GM18502 (cell line): ENCODE results near the gene CD180.

Source experiments
- ATAC-seq: cut with Tn5 transposase; IDR thresholded peaks from one replicate; pipeline ENCODE4 v1.9.1; 2021; ENCODE audit warnings: mild to moderate bottlenecking; ENCODE audit not compliant: unreplicated experiment, poor library complexity

Gene CD180

DNA sequence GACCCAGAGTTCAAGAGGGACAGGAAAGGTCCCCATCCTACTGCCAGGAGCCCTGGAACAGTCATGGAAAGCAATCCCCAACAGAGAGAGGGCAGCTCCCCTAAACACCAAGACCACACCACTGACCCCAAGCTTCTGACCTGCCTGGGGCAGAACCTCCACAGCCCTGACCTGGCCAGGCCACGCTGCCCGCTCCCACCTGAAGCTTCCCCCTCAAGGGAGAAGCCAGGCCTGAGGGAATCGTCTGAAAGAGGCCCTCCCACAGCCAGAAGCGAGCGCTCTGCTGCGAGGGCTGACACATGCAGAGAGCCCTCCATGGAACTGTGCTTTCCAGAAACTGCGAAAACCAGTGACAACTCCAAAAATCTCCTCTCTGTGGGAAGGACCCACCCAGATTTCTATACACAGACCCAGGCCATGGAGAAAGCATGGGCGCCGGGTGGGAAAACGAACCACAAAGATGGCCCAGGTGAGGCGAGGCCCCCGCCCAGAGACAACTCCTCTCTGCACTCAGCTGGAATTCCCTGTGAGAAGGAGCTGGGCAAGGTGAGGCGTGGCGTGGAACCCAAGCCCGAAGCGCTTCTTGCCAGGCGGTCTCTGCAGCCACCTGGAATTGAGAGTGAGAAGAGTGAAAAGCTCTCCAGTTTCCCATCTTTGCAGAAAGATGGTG is 31.6 kb downstream of the CD180 start:
- no peak for ATAC-seq

- ATAC-seq = no peak
Measured at GRCh38 chr5:67163863-67164595, 32.6 kb downstream of the CD180 start.

- no peak for ATAC-seq
Measured at GRCh38 chr5:67163231-67163756, 33.3 kb downstream of the CD180 start.

GRCh38 chr5:67161767-67162166 is 34.8 kb downstream of the CD180 start:
- ATAC-seq = no peak

- ATAC-seq = no peak
Measured at GRCh38 chr5:67160985-67161384, 35.6 kb downstream of the CD180 start.

- no peak for ATAC-seq
Measured at GRCh38 chr5:67160272-67160671, 36.3 kb downstream of the CD180 start.

GRCh38 chr5:67156976-67157583 is 39.5 kb downstream of the CD180 start:
- no peak for ATAC-seq

GRCh38 chr5:67154556-67155206 is 41.9 kb downstream of the CD180 start:
- ATAC-seq = no peak

DNA sequence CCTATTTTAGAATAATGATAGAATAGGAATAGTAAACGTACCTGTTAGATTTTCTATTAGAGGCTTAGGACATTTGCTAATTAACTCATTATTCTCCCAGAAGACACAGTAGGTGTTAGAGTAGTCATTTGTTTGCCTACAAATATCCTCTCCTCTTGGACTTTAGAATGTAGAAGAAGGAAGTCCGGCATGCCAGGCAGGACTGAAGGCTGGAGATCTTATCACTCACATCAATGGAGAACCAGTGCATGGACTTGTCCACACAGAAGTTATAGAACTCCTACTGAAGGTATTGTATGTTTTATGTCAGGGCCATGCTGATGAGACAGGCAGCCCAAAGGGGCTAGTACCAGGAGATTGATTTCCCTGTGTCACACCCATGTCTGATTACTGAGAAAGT is 43.3 kb downstream of the CD180 start:
- no peak for ATAC-seq

DNA sequence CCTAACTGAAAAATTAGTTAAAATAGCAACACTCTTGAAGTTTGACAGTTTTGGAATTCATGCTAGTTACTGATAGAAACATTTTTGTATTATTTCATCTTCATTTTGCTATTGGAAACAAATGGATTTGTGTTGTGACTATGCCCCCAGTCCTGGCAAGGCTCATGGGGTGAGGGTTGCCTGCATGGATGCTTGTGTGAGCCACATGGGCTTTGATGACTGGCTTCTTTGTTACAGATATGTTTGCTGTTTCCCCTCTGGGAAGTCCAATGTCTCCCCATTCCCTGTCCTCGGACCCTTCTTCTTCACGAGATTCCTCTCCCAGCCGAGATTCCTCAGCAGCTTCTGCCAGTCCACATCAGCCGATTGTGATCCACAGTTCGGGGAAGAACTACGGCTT is 44.2 kb downstream of the CD180 start:
- ATAC-seq = no peak

DNA sequence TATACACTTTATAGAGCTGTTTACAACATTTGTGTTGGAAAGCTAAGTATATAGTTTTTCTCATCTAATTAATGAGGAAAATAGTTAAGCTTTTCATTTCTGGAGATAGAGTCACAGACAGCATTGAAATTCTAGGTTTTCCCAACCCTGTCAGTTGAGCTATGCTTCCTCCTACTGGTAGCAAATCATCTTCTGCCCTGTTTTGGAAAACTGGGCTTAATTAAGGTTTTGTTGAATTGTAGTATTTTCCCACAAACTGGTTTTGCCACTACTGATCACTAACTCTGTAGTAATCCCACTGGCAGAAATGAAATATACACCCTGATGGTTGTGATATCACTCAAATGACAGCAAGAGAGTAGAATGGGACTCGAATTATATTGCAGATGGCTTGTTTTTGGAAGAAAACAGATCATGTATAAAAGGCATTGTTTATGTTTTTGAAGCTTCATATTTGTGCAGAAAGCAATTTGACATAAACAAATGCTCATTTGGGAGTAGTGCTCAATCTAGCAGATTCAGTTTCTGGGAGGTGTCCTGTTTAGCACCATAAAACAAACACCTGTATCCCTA is 46.6 kb downstream of the CD180 start:
- no peak for ATAC-seq

GRCh38 chr5:67149057-67149950 is 47.3 kb downstream of the CD180 start:
- ATAC-seq = no peak

DNA sequence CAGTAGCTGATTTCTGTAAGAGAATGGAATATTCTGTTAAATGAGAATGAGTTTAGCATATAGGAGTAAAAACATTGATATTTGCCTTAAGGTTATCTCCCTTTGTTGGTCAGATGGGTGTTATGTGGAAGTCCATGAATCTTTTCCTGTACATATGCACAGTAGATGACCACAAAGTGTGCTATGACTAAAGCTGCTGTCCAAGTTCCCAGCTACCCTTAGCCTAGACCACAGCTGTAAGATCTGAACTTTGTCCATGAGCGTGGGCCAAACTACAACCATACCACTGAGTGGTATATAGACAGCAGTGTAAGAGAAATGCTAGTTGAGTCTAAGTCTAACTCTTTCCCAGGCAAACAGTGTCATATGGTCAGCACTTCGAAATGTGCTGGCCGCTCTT is 48.8 kb downstream of the CD180 start:
- no peak for ATAC-seq

DNA sequence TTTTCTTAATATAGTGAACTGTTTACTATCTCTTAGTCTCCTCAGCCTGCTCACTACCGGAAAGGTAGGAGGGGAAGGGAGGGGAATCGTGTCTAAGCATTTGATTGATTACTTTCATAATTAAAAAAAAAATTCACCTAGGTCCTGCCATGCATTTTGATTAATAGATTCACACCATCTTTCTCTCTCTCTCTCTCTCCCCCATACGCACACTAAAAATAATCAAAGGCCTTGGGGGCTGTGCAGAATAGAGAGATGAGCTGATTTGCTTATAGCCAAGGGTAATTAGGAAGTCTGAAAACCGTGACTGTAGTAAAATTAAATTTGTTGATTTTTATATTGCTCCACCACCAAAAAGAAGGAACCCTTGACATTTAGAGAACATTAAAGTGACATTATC is 49.6 kb downstream of the CD180 start:
- ATAC-seq = no peak

DNA sequence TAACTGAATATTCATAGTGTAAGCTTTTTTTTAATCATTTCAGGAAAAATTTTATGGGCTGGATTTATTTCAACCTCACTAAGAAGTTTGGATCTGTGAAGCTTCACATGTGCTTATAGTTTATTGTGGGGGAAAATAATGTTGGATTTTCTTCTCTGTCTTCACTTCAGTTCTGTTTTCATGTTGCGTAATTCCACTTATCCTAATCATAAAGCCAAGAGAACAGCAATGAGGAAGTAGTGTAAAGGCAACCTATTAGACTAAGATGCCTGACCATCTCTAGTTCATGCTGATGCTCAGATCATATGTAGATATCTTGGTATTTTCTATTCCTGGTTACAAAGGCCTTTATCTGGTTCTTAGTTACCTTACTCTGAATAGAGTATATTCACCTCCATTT is 50.0 kb downstream of the CD180 start:
- no peak for ATAC-seq

DNA sequence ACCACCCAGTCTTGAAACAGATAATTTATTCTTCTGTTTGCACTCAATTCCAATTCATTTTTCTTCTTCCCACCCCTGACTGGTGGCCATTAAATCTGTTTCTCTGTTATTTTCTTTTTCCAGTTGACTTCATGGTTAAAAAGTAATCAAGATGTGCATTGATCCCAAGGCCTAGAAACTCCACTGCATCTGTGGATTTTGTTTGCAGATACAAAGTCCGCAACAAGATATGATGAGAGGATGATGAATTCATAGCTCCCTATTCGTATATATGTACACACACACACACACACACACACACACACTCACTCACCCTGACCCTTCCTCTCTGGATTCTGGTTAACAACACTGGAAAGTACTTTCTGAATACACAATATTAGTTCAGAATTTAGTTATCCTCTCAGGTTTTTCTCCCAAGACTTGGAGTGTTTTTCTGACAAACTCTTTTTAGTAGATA is 52.4 kb downstream of the CD180 start:
- ATAC-seq = no peak

DNA sequence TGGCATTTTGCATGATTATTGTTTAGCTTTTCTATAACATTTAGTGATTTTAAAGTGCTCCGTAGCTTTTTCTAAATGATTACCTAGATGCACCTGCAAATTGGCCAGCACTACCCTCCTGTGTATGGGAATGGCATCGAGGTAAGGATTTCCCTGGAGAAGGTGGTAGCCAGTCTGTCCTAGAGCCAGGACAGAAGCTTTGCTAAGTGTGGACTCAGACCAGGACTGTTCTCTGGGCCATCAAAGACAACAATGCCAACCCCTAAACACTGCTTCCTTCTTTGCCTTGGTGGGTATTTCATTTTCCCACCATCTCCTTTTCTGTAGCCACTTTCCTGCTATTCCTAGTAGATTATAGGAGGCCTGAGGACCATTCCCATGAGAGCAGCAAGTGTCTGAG is 53.0 kb downstream of the CD180 start:
- no peak for ATAC-seq

GRCh38 chr5:67142816-67143215 is 53.8 kb downstream of the CD180 start:
- ATAC-seq = no peak

DNA sequence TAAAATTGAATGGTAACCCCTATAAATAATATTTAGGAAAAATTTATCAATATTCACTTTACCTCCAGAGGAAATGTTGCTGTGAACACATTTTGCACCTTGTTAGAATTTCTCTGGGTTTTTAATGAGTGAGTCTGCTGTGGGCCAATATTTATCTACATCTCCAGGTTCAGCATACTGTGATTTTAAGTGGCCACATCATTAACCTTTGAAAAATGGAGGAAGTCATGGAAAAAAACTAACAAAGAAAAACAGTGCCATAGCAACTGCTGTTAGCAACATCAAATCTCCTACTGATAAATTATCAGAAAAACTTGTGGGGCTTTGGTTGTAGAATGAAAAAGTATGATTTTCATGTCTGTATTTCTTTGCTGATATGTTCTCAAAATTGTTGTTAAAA is 55.0 kb downstream of the CD180 start:
- ATAC-seq = no peak

DNA sequence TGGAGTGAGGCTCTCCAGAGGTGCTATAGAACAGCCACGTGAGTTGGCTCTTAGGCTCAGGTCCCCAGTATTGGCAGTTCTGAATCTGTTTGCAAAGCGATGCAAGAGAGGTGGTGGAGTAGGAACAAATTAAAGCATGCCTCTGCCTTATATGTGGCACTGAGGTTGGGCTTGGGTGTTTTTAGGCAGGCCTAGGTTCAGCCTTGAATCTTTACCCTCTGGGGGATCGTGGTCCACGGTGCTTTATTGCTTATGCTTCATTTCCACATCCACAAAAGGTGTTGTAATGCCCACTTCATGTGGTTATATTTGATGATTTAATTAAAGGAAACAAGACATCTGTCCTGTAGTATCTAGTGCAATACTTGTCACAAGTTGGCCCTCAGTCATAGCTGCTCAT is 56.2 kb downstream of the CD180 start:
- ATAC-seq = no peak
